GM21515 (cell line): ENCODE measurements around the gene DRC1.
"Not testable (repeated sequence)": the region's sequence is repeated elsewhere in the genome, so short reads cannot be mapped to it uniquely, and the experiment has no call there.

Experiments used
- ATAC-seq: cut with Tn5 transposase; IDR thresholded peaks from one replicate; pipeline ENCODE4 v1.9.1; 2021; ENCODE audit not compliant: unreplicated experiment

DRC1 gene

DNA sequence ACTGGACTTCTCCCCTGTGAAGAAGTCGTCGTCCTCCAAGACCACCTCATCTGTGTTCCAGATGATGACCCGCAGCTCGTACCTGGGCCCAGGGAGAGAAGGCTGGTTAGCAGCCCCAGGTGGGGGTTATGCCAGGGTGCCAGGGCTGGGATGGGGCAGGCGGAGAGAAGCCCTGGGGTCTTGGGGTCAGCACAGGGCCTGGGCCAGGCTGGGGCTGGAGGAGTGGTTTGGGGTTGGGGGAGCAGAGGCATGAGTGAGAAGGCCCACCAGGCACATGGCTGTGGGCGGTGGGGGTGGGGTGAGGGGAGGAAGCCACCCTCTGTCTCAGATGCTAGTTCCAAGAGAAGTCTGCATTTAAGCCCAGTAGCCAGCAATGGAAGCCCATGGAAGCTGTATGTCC, 60.4 kb downstream of the DRC1 start:
- ATAC-seq: no peak

DNA sequence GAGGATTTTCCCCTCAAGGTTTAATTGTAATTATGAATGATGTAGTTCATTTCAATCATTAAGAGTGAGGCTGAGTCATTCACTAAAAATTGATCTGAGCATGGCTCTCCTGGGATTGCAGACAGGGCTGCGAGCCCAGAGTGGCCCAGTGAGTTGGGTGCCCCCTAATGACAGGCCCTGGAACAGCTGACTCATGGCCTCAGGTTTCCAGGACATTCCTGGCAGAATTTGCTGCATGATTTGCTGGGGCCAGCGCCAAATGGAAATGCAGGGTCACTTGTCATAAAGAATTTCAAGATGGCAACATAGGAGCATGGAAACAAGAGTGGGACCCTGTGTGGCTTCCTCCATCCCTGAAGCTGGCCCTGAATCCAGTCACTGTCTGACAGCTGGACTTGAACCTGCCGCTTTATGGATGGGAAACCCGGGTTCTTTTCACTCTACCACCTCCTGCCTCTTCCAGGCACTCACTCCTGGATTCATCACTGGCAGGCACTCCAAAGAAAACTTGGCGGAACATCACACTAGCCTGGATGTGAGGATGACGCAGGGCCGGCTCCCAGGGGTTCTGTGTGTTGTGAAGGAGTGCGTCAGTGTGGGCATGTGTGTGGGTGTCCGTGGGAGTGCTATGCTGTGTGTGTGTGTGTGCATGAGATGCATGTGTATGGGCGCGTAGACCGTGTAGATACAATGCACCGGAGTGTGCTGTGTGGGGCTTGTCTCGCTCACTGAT, 61.0 kb downstream of the DRC1 start:
- ATAC-seq: no peak

DNA sequence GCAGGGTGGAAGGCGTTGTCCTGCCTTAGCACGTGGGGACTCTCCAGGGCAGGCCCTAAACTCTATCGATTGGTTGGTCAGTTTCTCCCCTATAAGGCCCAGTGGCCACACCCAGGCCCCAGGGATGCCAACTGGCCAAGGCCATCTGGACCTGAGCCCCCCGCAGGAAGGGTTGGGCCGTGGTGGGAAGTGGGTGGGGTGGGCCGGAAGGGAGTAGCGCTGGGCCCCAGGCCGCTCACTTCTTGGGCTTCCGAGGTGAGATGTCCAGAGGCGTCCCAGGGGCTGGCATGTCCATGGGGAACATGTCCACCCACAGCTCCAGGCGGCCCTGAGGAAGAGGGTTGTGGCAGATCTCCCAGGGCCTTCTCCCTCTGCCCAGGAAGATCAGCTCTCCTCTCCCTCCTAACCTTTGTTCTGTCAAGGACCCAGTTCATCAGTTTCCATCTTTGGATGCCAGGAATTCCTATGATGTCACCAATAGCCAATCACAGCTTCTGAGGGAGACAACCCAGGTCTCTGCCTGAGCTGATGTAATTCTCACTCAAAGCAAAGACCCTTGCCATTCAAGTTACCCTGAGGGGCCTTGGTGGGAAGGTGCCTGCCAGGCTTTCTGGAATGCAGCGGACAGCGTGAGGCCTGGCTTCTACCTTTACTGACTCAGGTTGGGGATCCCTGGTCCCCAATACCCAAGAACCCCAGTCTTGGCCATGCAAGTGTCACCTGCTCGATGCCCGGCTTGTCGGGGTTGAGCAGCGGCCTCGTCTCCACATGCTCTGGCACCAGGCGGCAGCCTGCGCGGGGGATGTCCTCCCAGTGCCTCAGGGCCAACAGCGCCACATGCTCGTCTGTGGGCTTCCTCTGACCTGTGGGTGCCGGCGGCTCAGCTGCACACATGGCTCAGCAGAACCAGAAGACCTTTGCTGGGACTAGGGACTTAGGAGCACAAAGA, 61.8 kb downstream of the DRC1 start:
- ATAC-seq: no peak

DNA sequence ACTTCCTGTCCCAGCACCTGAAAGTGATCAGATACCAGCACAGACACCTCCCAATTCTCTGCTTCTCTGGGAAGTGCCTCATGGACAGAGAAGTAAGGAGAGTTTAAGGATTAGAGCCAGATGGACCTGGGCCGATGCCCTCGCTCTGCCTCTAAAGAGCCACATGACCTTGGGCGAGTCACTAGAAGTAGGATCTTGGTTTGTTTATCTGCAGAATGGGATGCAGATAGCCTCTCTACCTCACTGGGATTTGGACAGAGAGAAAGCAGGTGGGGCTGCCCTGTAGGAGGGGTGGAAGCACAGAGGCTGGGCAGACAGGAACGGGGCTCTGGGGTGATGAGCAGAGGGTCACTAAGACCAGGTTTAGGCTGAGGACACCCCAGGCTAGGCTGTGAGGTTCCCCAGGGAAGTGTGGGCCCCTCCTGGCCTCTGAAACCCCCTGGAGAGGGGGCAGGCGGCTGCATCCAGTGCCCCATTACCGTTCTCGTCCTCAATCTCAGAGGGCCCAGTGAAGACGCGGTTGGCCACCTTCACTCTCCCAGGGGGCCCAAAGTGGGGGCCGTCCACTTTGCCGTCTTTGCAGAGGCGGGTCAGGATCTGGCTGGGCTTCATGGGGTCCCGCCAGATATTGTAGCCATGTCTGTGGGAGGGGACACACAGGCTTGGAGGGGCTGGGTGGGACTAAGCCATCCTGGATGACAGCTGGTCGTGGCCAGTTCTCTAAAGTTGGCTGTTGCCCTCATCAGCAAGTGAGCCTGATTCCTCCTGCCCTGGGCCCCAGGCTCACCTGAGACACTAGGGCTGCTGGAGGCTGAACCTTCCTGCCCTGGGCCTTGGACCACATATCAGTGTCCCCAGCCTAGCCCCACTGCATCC, 62.9 kb downstream of the DRC1 start:
- no peak for ATAC-seq

DNA sequence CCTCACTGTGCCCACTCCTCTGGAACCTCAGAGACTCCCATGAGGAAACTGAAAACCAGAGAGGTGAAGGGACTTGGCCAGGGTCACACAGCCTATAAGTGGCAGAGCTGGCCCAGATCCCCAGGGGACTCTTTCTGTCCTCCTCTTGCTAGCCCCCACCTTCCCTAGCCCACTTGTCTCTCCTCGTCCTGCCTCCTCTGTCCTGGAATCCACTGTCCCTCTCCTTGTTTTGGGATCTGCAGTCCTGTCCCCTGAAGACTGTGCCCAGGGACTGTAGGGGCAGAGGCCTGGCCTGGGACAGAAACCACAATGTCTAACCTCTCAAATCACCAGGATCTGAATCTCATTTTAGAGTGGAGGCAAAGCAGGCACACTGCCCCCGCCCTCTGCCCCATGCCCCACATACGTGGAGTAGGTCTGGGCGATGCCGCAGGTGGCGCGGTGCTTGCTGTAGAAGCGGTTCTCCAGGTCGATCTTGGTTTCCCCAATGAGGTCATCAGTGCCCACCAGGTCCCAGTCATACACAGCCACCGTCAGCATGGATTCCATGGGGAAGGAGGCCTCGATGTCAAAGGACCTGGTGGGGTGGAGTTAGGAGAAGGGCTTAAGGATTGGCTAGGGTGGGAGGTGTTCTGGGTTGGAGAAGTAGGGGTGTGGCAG, 63.7 kb downstream of the DRC1 start:
- ATAC-seq: no peak

DNA sequence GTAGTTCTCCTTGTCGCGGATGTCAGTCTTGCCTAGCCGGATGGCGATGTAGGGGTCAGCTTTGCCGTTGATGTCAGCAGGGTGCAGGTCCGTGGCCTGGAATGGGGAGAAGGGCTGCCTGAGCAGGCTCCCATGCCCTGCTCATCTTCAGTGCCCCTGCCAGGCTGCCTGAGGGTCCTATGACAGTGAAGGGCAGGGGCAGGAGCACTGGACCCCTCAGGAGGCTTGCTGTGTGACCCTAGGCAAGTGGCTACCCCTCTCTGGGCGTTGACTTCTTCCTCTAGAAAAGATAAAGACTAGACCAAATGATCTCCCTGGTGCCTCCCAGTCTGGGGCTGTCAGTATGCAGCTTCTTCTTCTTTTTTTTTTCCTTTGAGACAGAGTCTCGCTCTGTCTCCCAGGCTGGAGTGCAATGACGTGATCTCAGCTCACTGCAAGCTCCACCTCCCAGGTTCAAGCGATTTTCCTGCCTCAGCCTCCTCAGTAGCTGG, 64.3 kb downstream of the DRC1 start:
- ATAC-seq: no peak

DNA sequence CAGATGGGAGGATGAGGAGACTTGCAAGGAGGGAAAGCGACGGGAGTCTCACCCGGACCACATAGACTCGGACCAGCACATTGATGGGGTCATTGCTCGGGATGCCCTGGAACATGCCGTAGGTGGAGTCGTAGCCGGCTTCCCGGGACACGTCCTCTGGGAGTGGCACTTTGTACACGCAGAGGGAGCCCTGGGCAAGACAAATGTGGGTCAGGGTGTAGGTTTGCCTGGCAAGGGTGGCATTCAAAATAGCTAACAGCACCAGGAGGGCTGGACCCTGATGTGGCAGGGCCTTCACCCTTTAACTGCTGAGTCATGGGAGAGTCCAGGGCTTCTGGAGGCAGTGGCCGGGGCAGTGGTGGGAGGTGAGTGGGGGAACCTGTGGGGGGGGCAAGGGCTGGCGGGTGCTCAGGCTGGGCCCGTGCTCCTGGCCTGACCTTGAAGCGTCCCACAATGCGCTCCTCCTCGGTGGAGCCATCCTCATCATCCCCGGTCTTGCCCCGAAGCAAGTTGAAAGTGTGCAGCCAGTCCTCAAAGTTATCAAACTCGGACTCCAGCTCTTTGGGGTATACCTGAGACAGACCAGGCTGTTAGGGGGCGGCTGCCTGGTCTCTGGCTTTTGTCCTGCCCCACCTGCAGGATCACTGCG, 65.1 kb downstream of the DRC1 start:
- ATAC-seq: no peak

DNA sequence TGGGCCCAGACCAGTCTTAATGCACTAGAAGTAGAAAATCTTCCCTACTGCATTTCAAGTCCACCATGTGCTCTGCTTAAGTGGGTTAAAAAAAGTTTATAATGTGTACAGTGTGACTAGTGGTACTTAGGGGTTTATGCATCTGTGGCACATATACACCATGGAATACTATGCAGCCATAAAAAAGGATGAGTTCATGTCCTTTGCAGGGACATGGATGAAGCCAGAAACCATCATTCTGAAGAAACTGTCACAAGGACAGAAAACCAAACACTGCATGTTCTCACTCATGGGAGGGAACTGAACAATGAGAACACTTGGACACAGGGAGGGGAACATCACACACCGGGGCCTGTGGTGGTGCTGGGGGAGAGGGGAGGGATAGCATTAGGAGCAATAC, 66.8 kb downstream of the DRC1 start:
- ATAC-seq: not testable (repeated sequence)

DNA sequence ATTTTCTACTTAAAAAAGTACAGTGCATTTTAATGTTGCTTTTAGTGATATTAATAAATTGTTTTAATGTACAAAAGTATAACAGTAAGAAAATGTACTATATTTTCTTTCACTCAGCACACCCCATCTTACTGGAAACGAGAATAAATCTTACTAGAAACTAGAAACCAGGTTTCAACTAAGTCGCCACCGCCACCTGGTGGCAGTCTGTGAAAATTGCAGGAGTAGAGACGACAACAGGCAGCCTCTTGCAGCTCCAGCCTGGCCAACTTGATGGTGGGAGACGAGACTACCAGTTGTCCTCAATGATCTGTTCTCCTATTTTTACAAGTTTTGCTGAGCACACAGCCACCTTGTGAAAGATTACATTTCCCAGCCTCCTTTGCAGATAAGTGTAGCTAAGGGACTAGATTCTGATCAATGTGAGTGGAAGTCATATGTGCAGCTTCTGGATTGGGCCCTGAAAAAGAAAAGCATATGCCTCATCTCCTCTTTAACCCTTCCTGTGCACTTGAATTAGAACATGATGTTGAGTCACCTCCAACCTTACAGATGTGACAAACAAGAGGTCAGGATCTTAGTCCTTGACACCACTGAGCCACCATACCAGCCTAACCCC, 67.5 kb downstream of the DRC1 start:
- no peak for ATAC-seq

DNA sequence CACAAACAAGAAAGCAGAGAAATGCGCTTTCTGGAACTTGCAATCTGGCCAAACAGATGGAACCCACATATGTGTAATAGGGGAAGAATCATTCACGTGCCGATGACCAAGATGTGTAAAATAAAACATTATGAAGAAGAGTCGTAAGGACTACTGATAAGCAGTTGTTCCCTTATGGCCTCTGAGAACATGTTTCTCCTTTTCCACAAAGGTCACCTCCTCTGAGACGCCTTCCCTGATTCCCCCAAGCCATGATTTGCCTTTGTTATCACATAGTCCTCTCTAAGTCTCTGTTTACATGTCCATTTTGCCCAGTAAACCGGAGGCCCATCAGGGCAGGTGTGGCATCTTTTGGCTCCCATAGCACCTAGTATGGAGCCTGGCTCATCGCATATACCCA, 68.2 kb downstream of the DRC1 start:
- ATAC-seq: no peak

DNA sequence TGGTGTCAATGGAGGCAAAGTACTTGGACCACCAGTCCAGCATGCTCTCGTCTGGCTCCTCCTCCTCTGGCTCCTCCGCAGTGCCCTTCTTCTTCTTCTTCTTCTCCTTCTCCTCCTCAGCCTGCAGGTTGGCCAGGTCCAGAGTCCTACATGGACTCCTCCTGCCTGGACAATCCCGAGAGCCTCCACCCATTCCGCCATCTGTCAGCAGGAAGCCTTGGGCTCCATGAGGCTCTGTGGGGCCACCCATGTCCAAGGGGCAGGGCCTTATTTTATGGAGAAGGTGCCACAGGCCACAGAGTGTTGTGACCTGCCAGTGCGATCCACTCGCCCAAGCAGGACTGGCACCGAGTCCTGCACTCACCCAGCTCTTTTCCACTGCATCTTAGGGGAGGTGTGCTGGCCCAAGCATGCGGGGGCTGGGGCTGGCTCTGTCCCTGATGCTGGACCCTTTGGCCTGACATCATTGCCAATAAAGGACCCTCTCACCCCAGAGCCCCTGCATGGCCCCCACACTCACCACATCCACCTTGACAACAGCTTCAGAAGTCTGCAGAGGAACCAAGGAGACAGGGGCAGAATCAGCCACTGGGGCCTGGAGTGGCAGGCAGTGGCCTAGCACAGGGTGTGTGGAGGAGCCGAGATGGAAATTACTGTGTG, 69.0 kb downstream of the DRC1 start:
- ATAC-seq: no peak

DNA sequence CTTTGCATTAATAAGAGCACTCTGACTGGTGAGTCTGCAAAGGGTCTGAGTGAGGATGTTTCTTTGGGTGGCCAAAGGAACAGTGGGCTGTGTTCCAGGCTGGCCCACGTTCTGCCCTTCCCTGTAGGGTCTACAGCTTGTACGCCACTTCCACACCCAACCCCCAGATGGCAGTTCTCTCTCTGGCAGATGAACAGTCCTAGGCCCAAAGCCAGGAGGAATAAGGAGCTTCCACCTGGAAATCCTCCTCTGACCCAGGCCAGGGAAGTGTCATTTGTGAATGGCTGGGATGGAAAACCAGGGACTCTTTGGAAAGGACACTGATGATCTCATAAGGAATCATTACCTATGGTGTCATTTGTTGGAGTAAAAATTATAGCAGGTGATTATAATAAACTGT, 69.6 kb downstream of the DRC1 start:
- ATAC-seq: no peak

DNA sequence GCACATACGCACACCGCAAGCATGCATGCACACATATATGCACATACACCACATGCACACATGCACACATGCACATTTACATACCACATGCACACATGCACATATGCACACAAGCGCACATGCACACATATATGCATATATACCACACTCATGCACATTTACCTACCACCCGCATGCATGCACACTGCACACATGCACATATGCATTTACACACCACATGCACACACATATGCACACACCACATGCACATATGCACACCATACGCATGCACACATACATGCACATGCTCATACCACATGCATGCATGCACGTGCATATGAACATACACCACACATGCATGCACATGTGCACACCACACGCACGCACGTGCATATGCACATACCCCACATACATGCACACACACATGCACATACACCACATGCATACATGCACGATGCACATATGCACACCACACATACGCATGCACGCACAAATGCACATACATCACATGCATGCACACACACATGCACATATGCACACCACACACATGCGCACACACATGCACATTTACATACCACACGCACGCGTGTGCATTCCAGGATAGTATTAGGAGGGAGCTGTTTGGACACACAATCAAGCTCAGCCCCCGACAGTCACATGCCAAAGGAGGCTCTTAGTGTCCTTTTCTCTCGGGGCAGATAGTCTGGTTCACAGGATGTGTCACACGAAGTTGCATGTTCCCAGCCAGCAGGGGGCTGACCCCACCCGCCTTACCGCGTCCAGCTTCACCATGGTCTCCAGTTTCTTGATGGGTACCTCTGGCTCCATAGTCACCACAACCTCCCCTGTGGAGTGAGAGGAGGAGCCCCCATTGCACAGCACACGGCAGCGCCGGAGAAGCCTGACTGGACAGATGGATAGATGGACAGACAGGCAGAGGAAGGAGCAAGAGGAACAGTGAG, 70.3 kb downstream of the DRC1 start:
- no peak for ATAC-seq

DNA sequence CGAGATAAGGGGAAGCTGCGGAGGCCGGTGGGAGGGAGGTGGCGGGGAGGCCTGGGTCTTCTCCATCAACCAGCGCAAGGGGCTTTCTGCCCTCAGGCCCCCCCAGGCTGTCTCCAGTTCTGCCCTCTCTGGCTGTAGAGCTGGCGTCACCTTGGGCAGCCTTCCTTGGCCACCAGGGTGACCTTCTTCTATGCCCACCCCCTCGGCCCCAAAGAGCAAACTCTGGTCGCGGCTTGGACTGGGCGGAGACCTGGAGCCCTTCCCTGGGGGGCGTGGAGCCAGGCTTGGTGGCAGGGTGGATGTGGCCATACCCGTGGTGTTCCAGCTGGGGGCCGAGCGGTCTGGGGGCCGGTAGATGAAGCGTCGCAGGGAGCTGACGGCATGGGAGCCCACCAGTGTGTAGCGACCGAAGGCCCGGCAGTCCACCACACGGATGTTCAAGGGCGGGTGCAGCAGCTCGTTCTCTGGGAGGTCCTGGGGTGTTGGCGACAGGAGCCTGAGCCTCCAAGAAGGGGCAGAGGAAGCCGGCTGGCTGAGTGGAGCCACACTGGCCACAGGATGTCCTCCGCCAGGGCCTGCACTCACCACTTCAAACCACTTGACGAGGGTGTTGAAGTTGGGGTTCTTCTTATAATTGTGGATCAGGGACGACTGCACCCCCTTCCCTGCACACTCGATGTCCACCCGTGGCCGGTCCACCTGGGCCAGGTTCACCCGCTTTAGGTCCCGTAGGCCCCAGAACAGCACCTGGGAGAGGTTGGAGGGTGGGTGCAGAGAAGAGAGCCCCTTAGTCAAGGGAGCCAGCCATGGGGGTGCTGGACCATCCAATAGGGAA, 71.3 kb downstream of the DRC1 start:
- ATAC-seq: no peak

DNA sequence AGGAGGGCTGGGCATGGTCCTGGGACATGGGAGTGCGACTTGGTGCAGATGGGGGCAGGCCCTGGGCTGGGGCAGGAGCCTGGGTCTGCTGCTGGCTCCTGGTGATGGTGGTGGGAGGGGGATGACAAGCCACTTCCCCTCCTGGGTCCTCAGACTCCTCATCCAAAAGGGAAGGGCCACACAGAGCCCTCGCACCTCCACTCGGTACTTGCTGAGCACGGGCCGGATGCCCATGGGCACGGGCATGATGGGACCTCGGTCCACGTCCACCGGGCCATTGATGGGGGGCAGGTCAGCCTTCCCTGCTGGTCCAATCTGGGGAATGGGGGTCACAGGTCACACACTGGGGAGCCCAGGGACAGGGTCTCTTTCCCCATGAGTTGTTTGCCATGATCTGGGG, 72.1 kb downstream of the DRC1 start:
- ATAC-seq: no peak

DNA sequence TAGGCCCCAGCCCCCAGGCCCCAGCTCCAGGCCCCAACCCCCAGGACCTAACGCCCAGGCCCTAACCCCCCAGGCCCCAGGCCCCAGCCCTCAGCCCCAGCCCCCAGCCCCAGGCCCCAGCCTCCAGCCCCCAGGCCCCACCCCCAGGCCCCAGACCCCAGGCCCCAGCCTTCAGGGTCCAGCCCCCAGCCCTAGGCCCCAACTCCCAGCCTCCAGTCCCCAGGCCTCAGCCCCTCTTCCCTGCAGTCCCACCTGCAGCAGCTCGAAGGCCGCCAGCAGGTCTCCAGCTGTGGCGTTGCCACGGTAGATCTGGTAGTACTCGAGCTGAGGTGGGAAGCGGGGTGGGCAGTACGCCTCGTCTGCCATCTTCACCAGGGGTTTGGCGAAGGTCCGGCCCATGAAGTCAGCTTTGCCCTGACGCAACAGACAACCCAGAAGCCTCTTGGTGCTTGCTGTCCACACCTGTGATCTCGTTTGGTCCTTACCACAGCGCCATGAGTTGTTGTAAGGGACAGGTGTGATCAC, 72.6 kb downstream of the DRC1 start:
- ATAC-seq: no peak

DNA sequence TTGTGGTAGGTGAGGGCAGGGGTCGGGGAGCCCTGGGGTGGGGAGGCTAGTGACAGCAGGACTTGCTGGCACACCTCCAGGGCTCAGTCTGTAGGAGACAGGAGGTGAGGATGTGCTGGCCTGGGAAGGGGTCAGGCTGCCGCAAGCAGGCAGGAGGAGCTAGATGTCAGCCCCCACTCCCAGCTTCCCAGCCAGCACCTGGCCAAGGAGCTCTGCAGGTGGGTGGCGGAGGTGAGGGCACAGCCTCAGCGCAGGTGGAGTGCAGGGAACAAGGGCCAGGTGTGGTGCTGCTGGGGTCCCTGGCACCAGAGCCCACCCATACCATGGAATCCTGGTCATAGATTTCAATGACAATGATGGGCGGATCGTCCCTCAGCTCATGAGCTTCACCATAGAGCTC, 73.3 kb downstream of the DRC1 start:
- no peak for ATAC-seq
